Mesendoderm (in vitro differentiated cells): ENCODE data around the gene ACACA.
A peak's percentile ranks its signal among the peaks of the same experiment; 100 is the strongest.
"Not testable (repeated sequence)": the region's sequence is repeated elsewhere in the genome, so short reads cannot be mapped to it uniquely, and the experiment has no call there.

Experiments
- DNase-seq: peaks from one replicate; pipeline ENCODE4 v3.0.0; 2013
- H2AK5ac ChIP-seq: 2 replicates; pipeline ENCODE4 v1.6.1; 2013; ENCODE audit warnings: low read length, inconsistent platforms
- H2BK120ac ChIP-seq: 2 replicates; pipeline ENCODE4 v1.6.1; 2013; ENCODE audit warnings: low read depth, mild to moderate bottlenecking, low read length, moderate library complexity, mixed read lengths
- H2BK15ac ChIP-seq: replicated peaks from 2 replicates; pipeline ENCODE4 v1.6.1; 2013; ENCODE audit warnings: low read depth, mild to moderate bottlenecking, moderate library complexity
- H2BK5ac ChIP-seq: 2 replicates; pipeline ENCODE4 v1.6.1; 2013; ENCODE audit warnings: low read length, inconsistent platforms
- H3K18ac ChIP-seq: 2 replicates; pipeline ENCODE4 v1.6.1; 2013; ENCODE audit warnings: mild to moderate bottlenecking, low read length, mixed read lengths
- H3K23ac ChIP-seq: one replicate; pipeline ENCODE4 v1.6.1; 2013; ENCODE audit warnings: low read length
- H3K27ac ChIP-seq: 2 replicates; pipeline ENCODE4 v1.5.1; 2013; ENCODE audit warnings: low read depth, mild to moderate bottlenecking, inconsistent platforms, low read length, moderate library complexity
- H3K27me3 ChIP-seq: 2 replicates; pipeline ENCODE4 v1.6.1; 2013; ENCODE audit warnings: low read length, control low read depth, mild to moderate bottlenecking, inconsistent platforms; ENCODE audit not compliant: insufficient read depth, poor library complexity
- H3K36me3 ChIP-seq: 2 replicates; pipeline ENCODE4 v1.6.1; 2013; ENCODE audit warnings: low read length, inconsistent platforms; ENCODE audit not compliant: control insufficient read depth, insufficient read depth
- H3K4ac ChIP-seq: one replicate; pipeline ENCODE4 v1.6.1; 2013; ENCODE audit warnings: low read depth, mild to moderate bottlenecking, low read length, moderate library complexity
- H3K4me1 ChIP-seq: 2 replicates; pipeline ENCODE4 v1.6.1; 2013; ENCODE audit warnings: low read depth, low read length, inconsistent platforms; ENCODE audit not compliant: control insufficient read depth
- H3K4me2 ChIP-seq: 2 replicates; pipeline ENCODE4 v1.6.1; 2013; ENCODE audit warnings: low read length
- H3K4me3 ChIP-seq: 2 replicates; pipeline ENCODE4 v1.5.1; 2013; ENCODE audit warnings: mild to moderate bottlenecking, low read length
- H3K56ac ChIP-seq: one replicate; pipeline ENCODE4 v1.6.1; 2013; ENCODE audit warnings: low read length
- H3K79me1 ChIP-seq: 2 replicates; pipeline ENCODE4 v1.6.1; 2013; ENCODE audit warnings: low read length, inconsistent platforms
- H3K79me2 ChIP-seq: 2 replicates; pipeline ENCODE4 v1.6.1; 2013; ENCODE audit warnings: mild to moderate bottlenecking, low read length; ENCODE audit not compliant: control insufficient read depth, insufficient read depth
- H3K9ac ChIP-seq: 2 replicates; pipeline ENCODE4 v1.6.1; 2013; ENCODE audit warnings: low read length, inconsistent platforms
- H4K5ac ChIP-seq: one replicate; pipeline ENCODE4 v1.6.1; 2013; ENCODE audit warnings: low read length
- H4K8ac ChIP-seq: one replicate; pipeline ENCODE4 v1.6.1; 2013; ENCODE audit warnings: low read depth, mild to moderate bottlenecking, control low read depth, low read length, moderate library complexity
- WGBS: extraction: QIAGEN DNeasy Blood & Tissue Kit; methylation state at CpG from one replicate; pipeline ENCODE4 v1.1.7; 2013; ENCODE audit warnings: low lambda C conversion rate, missing lambda C conversion rate; ENCODE audit not compliant: insufficient coverage; ENCODE audit errors: extremely low coverage; 5-methylcytosine and 5-hydroxymethylcytosine counted together

Gene ACACA

DNA sequence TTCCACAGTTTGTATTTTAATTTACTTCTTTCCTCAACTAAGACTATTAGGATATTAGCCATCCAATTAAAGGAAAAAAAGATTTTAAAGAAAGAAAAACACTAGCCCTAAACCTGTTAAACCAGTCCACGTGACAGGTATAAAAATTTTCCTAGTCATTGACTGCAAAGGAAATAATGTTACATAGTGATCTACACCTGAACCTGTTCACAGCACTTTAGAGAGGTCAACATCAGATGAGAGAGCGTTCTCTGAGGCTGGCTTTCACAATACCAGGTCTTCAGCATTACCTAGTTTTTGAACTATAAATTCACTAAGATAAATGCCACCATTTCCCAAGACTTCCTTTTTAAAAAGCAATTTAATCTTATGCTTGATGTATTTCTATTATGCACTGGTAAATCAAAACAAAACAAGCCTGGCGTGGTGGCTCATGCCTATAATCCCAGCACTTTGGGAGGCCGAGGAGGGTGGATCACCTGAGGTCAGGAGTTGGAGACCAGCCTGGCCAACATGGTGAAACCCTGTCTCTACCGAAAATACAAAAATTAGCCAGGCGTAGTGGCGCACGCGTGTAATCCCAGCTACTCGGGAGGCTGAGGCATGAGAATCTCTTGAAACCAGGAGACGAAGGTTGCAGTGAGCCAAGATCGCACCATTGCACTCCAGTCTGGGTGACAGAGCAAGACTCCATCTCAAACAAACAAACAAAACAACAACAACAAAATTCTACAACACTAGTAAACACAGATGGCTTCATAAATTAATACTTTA, 49.7 kb downstream of the ACACA start:
- H2AK5ac ChIP-seq, H4K8ac ChIP-seq, H2BK15ac ChIP-seq, H3K36me3 ChIP-seq, H3K23ac ChIP-seq, H3K4me2 ChIP-seq, DNase-seq, H3K27me3 ChIP-seq, H3K27ac ChIP-seq, H3K4me1 ChIP-seq, H2BK5ac ChIP-seq, H3K4ac ChIP-seq, H4K5ac ChIP-seq, H3K4me3 ChIP-seq, H3K79me1 ChIP-seq, H2BK120ac ChIP-seq, H3K18ac ChIP-seq: not testable (repeated sequence)
- H3K79me2 ChIP-seq = peaks cover 55% of the 10 kb centered on the region
- H3K56ac ChIP-seq = peak overlapping the region; percentile 69
- no CpG with 5 or more reads among the region's 12 CpGs for WGBS
- H3K9ac ChIP-seq = peak overlapping the region; percentile 95

DNA sequence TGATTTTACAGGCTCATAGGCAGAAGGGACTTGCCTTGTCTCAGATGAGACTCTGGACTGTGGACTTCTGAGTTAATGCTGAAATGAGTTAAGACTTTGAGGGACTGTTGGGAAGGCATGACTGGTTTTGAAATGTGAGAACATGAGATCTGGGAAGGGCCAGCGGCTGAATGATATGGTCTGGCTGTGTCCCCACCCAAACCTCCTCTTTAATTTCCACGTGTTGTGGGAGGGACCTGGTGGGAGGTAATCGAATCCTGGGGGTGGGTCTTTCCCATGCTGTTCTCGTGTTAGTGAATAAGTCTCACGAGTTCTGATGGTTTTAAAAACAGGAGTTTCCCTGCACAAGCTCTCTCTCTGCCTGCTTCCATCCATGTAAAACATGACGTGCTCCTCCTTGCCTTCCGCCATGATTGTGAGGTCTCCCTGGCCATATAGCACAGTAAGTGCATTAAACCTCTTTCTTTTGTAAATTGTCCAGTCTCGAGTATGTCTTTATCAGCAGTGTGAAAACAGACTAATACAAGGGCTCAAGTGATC, 59.7 kb downstream of the ACACA start:
- H3K56ac ChIP-seq, H2BK15ac ChIP-seq, H3K4me1 ChIP-seq, H4K8ac ChIP-seq, H3K4me3 ChIP-seq, H3K4me2 ChIP-seq, H4K5ac ChIP-seq, H3K23ac ChIP-seq, H3K9ac ChIP-seq, H3K79me1 ChIP-seq, H2BK5ac ChIP-seq, DNase-seq, H2BK120ac ChIP-seq, H3K18ac ChIP-seq, H3K27ac ChIP-seq, H2AK5ac ChIP-seq, H3K4ac ChIP-seq, H3K36me3 ChIP-seq, H3K27me3 ChIP-seq: not testable (repeated sequence)
- WGBS = no CpG with 5 or more reads among the region's 8 CpGs
- peaks cover 48% of the 10 kb centered on the region for H3K79me2 ChIP-seq

DNA sequence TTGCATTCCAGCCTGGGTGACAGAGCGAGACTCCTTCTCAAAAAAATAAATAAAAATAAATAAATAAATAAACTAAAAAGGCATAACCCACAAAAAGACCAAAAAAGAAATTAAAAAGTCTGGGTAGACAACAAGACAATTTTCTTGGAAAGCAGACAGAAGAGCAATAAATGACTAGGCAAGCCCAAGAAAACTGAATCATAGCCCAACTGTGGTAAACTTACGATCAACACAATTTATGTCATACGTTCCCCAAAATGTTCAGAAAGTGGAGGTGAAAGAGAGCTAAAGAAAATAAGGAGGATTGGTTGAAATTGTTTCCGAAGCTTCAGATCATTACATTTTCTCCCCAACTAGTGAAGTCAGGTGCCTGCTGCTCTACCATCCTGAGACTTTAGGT, 62.1 kb downstream of the ACACA start:
- H4K8ac ChIP-seq = no peak overlapping the region
- no peak overlapping the region for H3K56ac ChIP-seq
- DNase-seq = no peak
- no peak overlapping the region for H2AK5ac ChIP-seq
- no peaks in the 10 kb centered on the region for H3K4me1 ChIP-seq
- H3K23ac ChIP-seq = no peak overlapping the region
- no peak overlapping the region for H2BK15ac ChIP-seq
- H3K27ac ChIP-seq = no peak overlapping the region
- no peak overlapping the region for H4K5ac ChIP-seq
- no peak overlapping the region for H2BK5ac ChIP-seq
- H3K4ac ChIP-seq = no peak overlapping the region
- no peak overlapping the region for H3K4me2 ChIP-seq
- H3K79me2 ChIP-seq = peaks cover 47% of the 10 kb centered on the region
- WGBS = no CpG with 5 or more reads among the region's 4 CpGs
- no peak overlapping the region for H2BK120ac ChIP-seq
- no peak overlapping the region for H3K9ac ChIP-seq
- H3K18ac ChIP-seq = no peak overlapping the region
- H3K36me3 ChIP-seq = no peaks in the 10 kb centered on the region
- H3K4me3 ChIP-seq = no peak overlapping the region
- H3K27me3 ChIP-seq = no peaks in the 10 kb centered on the region
- peaks cover 6% of the 10 kb centered on the region for H3K79me1 ChIP-seq

DNA sequence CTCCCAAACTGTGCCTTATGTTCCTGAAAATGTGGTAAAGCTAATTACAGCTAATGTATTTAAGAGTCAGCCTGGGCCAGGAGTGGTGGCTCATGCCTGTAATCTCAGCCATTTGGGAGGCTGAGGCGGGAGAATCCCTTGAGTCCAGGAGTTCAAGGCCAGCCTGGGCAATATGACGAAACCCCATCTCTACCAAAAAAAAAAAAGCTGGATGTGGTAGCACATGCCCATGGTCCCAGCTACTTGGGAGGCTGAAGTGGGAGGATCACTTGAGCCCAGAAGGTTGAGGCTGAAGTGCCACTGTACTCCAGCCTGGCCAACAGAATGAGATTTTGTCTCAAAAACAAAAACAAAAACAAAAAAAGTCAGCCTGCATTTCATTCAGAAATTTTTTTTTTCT, 64.0 kb downstream of the ACACA start:
- H3K4me2 ChIP-seq = no peak overlapping the region
- no peaks in the 10 kb centered on the region for H3K4me1 ChIP-seq
- WGBS = no CpG with 5 or more reads among the region's 2 CpGs
- H3K27ac ChIP-seq = no peak overlapping the region
- no peaks in the 10 kb centered on the region for H3K36me3 ChIP-seq
- no peak overlapping the region for H3K9ac ChIP-seq
- no peak overlapping the region for H3K4ac ChIP-seq
- no peak overlapping the region for H2BK5ac ChIP-seq
- peaks cover 6% of the 10 kb centered on the region for H3K79me1 ChIP-seq
- no peak overlapping the region for H3K18ac ChIP-seq
- no peak overlapping the region for H4K5ac ChIP-seq
- no peaks in the 10 kb centered on the region for H3K27me3 ChIP-seq
- no peak overlapping the region for H3K56ac ChIP-seq
- H2BK120ac ChIP-seq = no peak overlapping the region
- DNase-seq = no peak
- H3K4me3 ChIP-seq = no peak overlapping the region
- H3K23ac ChIP-seq = no peak overlapping the region
- H3K79me2 ChIP-seq = peaks cover 44% of the 10 kb centered on the region
- H2AK5ac ChIP-seq = no peak overlapping the region
- H4K8ac ChIP-seq = no peak overlapping the region
- H2BK15ac ChIP-seq = no peak overlapping the region

DNA sequence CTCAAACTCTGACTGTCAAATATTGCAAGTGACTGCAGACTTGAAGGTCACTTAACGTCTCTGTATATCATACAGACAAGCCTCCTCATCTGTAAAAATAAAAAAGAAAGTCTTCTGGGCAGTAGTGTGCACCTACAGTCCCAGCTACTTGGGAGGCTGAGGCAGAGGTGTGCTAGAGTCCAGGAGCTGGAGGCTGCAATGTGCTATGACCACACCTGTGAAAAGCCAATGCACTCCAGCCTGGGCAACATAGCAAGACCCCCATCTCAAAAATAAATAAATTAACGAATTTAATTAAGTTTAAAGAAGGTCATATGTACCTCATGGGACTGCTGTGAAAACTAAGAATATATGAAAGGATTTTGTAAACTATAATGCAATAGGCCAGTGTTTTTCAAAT, 65.8 kb downstream of the ACACA start:
- Histone ChIP-seq H3K4me2 (no peak overlapping the region), H4K8ac (no peak overlapping the region), H3K4me3 (no peak overlapping the region), H3K9ac (no peak overlapping the region), H3K27ac (no peak overlapping the region), H2BK5ac (no peak overlapping the region), H3K79me1 (peaks cover 4% of the 10 kb centered on the region), H3K4ac (no peak overlapping the region), H3K79me2 (peaks cover 42% of the 10 kb centered on the region), H4K5ac (no peak overlapping the region), H2BK120ac (no peak overlapping the region), H3K4me1 (no peaks in the 10 kb centered on the region), H3K23ac (no peak overlapping the region), H3K36me3 (no peaks in the 10 kb centered on the region), H3K18ac (no peak overlapping the region), H3K27me3 (no peaks in the 10 kb centered on the region), H3K56ac (no peak overlapping the region), H2AK5ac (no peak overlapping the region), H2BK15ac (no peak overlapping the region)
- no peak for DNase-seq
- 100% methylated on average over 1 of the region's 2 CpGs for WGBS

DNA sequence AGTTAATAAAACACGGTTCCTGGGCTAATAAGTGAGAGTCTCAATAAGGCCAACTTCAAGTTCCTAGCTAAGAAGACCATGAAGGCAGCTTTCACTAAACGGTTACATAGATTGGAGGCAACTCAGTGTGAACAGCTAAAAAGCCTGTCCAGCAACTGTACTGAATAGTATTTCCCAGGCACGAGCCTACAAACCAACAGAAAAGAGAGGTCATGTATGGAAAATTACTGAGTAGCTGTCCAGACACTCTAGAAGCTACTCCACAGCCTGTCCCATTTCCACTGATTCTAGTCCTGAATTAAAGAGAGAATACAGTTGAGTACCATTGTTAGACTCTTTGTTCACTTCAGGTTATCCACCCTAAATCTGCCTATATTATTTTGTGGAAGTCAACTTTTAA, 67.3 kb downstream of the ACACA start:
- no peak for DNase-seq
- Histone ChIP-seq H3K36me3 (no peaks in the 10 kb centered on the region), H2BK5ac (no peak overlapping the region)

More for the DNA sequence above, 67.3 kb downstream of the ACACA start:
- H2BK15ac ChIP-seq = no peak overlapping the region
- H3K27ac ChIP-seq = no peak overlapping the region
- no peak overlapping the region for H3K4me2 ChIP-seq
- H3K4me1 ChIP-seq = no peaks in the 10 kb centered on the region
- no peak overlapping the region for H3K23ac ChIP-seq
- no peak overlapping the region for H3K4me3 ChIP-seq
- H3K9ac ChIP-seq = no peak overlapping the region
- H2BK120ac ChIP-seq = no peak overlapping the region
- no peaks in the 10 kb centered on the region for H3K27me3 ChIP-seq
- no peak overlapping the region for H4K8ac ChIP-seq
- no peak overlapping the region for H2AK5ac ChIP-seq
- no peak overlapping the region for H4K5ac ChIP-seq
- H3K4ac ChIP-seq = no peak overlapping the region
- peaks cover 5% of the 10 kb centered on the region for H3K79me1 ChIP-seq
- no peak overlapping the region for H3K18ac ChIP-seq
- H3K56ac ChIP-seq = no peak overlapping the region
- no CpG with 5 or more reads among the region's 3 CpGs for WGBS
- H3K79me2 ChIP-seq = peaks cover 44% of the 10 kb centered on the region
